ENCODE results near the gene ARPP21. TPM values are rescaled to one million over a fixed set of nuclear protein-coding genes. Genes with fewer than 3 reads are reported as not detected.

The ARPP21 gene
- polyA plus RNA-seq, 1 donor, result 1.3 TPM

DNA sequence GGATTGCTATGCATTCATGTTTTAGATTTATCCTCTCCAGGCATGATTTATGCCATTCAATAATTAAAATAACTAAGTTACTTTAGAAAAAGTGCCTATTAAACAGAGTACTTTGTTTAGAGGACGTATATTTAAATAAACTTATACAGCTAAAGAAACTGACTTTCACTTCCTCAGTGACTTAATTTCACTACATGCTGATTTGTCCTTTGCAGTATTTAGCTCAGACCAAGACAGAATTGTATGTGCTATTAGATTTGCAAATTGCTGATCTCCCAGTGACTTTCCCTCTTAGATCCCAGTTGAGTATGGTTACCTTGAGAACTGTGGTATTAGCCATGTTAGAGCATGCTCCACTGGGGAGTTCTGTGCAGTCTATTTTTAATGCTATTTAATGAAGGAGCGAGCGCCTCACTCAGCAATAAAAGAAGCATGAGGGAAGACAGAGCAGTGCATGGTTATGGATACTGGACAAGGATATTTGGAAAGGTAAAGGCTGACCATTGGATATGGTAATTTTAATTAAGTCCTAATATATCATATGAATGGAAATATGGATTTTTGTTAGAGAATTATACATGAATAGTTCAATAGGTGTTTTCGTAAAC is 2.7 kb downstream of the ARPP21 start:
- DNase-seq, result no peak

GRCh38 chr3:35643495-35643894 is 4.2 kb downstream of the ARPP21 start:
- no peak for DNase-seq

- DNase-seq, result no peak
These were observed 5.1 kb downstream of the ARPP21 start for GRCh38 chr3:35644451-35644850.

GRCh38 chr3:35645189-35645588 is 5.9 kb downstream of the ARPP21 start:
- DNase-seq, result no peak

- DNase-seq, result no peak
These were observed 6.8 kb downstream of the ARPP21 start for GRCh38 chr3:35646081-35646480.

DNA sequence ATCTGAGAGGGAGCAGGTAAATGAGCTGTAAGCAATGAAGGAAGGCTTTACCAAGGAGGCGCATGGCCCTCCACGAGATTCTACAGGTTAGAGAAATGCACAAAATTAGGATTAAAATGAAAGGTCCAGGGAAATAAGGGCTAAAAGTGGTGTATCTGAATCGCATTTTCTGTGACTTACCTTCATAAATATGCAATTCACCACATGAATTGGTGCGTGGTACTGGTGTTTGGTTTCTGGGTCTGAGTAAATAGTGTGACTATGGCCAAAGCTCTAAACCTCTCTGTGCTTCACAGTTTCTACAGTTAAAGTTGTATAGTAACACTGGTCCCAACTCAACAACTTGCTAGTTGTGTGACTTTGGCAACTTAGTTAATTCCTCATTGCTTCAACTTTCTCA is 8.1 kb downstream of the ARPP21 start:
- DNase-seq, result no peak

- no peak for DNase-seq
These were observed 9.0 kb downstream of the ARPP21 start for GRCh38 chr3:35648347-35648746.

DNA sequence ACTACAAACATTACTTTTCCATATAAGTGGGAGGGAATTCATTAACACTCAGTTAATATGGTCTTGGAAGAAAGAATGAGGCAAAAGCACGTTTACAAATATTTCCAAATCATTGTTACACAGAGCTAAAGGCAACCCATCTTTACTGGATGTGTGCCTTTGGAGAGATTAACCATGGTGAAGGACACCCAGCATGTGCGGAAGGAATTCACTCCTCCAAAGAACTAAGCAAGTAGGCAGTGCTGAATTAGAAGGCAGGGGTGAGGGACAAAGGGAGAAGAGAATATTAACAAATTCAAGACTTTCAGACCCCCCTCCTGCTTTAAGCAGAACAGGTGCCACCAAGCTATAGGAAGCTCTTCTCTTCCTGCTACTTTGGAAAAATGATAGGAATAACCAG is 10.1 kb downstream of the ARPP21 start:
- no peak for DNase-seq

GRCh38 chr3:35651426-35651825 is 12.1 kb downstream of the ARPP21 start:
- no peak for DNase-seq

DNA sequence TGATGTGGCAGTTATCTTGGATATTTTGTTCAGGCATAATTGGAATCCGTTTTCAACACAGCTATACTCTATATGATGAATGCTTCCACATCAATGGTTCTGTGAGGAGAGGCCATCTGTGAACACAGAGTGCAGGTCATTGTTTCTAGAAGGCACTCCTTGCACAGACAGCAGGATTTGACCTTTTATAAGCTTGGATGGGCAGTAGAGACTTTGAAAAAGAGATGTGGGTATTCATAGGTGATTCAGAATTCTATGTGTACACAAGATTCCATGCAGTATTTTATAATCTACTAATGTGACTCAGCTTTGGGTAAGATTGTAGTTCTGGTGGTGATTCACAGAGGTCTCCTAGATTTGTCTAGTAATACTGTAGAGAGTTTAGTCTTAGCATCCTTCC is 12.5 kb downstream of the ARPP21 start:
- no peak for DNase-seq

DNA sequence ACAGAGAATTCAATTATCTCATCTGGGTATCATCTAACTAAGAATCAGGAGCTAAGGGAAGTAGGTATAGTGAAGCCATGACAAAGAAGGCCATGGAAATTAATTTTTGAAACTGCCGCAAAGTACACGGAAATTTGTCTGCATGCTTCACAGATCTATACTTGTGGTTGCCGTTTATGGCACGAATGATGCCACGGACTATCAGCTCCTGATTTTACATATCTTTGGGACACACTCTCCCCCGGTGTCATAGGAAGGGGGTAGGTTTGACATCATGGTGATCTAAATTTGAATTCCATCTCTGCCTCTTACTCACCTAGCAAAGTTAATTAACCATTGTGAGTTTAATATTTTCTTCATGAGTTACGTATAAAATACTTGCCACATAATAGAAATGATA is 14.0 kb downstream of the ARPP21 start:
- no peak for DNase-seq

DNA sequence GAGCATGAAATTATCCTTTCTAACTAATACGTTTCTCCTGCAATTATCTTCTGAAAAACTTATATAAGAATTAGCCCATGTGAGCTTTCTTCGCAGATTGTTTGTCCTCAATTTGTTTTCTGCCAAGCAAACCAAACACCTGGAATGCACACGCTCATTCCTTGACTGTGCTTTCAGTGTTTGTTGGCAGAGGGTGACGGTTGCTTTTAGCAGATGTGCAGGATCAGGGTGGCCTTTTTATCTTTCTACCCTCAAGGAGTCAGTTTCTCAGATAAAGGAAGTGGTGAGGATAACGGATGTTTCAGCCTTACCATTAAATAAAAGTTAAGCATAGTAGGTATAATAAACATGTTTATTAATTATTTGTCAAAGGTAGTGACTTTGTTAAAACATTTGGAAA is 15.2 kb downstream of the ARPP21 start:
- no peak for DNase-seq

- DNase-seq, result no peak
These were observed 19.4 kb downstream of the ARPP21 start for GRCh38 chr3:35658686-35659085.

- no peak for DNase-seq
These were observed 20.4 kb downstream of the ARPP21 start for GRCh38 chr3:35659768-35660167.

DNA sequence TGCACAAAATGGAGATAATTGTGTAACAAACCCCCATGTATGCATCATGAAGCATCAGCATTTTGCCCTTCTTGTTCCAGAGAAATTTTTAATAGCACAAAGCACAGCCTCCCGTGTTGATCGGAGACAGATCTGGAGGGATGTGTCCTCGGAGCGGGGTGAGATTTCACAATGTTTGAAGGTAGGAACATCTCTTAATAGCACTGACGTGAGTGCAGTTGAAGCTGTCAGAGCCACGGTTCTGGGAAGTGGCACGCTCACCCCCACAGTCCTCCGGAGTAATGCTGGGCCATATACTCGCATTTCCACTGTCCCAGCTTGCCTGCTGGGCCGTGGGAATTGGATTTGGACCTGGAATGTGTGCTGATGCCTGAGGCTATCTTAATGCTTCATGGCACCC is 24.1 kb downstream of the ARPP21 start:
- no peak for DNase-seq

GRCh38 chr3:35664460-35664919 is 25.2 kb downstream of the ARPP21 start:
- DNase-seq, result peak; percentile 89

GRCh38 chr3:35665390-35666055 is 26.2 kb downstream of the ARPP21 start:
- DNase-seq, result no peak

DNA sequence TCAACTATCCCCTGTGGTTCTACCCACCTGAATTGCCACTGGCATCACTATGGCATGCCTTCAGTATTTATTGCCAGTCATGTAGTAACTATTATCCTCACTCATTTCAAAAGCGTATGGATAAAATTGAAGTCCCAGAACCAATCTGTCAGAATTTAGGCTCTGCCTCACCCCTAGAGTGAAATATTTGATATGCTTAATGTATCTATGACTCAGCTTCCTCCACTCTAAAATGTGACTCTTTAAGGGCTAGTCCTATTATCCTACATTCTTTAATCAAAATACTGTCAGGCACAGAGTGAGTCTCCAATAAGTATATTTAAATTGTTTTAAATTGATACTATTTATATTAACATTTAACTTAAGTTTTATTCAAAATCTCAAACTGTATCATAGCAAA is 27.6 kb downstream of the ARPP21 start:
- DNase-seq, result no peak

DNA sequence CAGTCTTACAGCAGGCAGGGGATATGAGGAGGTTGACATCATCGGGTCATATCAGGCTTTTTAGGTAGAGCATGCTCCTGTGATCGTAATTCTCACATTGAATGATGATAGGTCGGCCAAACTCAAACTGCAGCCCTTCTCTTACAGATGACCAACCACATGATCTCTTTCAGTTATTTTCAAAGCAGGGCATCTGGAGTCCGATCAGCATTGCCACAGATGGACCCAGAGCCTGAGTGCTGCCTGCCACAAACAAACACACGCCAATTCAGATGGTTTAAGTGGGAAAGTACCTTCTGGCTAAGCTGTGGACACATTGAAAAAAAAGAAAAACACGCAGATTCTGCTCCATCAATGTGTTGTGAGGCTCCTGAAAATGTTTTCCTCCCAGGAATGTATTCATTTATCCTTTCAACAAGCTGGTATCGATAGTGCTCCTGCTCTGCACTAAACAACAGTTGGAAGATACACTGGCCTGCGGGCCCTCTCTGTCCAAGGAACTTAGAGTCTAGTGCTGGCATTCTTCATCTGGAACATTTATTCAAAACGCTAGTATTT is 31.2 kb downstream of the ARPP21 start:
- no peak for DNase-seq

DNA sequence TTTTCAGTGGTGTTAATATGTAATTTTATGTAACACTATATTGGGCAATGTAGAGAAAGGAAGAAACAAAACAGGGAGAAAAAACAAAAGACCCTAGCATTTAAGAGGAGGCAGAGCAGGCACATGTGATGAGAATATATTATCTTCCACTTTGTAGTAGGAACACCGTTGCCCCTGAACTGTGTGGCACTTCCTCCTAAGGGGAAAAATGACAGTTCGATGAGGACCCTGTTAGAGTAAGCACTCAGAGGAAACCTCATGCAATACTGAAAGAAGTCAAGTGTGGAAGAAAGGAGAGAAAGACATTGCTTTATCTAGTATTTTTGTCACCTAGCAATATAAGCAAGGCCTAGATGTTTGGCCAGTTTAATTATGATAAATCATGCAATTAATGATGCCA is 32.2 kb downstream of the ARPP21 start:
- no peak for DNase-seq

DNA sequence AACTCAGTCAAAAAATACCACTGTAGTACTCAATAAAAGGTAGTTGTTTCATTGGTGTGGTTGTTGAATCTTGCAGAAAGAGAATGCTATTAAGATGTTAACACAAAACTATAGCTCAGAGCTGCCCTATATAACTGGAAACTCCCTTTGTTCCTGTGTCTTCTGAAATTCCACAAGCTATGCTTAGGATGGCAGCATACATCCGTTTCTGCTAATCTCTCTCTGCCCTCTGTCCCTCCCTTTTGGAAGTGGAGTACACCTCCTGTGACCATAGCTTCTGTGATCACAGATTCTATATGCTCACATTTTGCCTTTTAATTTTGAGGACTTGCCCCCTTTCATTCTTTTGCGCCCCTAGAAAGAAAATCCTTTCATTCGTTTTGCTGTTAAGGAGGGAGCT is 33.7 kb downstream of the ARPP21 start:
- DNase-seq, result no peak

DNA sequence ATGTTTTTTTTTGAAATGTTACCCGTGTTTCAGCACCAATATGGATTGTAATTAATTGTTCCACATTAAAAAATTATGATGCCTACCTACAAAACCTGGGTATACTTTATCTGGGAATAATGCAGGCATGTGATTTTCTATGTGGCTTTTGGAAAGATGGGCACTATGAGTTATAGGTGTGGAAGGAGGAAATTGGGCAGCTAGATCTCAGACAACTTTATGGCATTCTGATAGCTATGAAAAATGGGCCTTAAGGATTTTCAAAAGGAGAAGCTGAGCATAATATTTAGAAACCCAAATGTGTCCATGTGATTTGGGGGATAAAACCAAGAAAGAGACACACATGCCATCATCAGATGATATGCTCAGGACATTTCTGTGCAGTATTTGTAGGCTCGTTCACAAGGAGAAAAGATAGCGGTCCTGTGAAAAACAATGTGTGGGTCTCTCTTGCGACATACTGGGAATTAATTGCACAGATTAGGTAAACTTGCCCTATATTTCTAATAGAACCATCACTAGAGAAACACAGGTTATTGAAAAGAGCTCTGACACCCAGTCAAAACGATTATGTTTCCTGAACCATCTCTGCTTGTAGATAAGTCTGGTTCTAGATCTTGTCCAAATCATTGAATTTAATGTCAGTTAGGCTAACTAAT is 35.3 kb downstream of the ARPP21 start:
- DNase-seq, result no peak

GRCh38 chr3:35675206-35675605 is 35.9 kb downstream of the ARPP21 start:
- no peak for DNase-seq

Measured in left kidney (tissue), 2 donors.